ENCODE results near the gene NCAPG.

NCAPG gene, protein sequence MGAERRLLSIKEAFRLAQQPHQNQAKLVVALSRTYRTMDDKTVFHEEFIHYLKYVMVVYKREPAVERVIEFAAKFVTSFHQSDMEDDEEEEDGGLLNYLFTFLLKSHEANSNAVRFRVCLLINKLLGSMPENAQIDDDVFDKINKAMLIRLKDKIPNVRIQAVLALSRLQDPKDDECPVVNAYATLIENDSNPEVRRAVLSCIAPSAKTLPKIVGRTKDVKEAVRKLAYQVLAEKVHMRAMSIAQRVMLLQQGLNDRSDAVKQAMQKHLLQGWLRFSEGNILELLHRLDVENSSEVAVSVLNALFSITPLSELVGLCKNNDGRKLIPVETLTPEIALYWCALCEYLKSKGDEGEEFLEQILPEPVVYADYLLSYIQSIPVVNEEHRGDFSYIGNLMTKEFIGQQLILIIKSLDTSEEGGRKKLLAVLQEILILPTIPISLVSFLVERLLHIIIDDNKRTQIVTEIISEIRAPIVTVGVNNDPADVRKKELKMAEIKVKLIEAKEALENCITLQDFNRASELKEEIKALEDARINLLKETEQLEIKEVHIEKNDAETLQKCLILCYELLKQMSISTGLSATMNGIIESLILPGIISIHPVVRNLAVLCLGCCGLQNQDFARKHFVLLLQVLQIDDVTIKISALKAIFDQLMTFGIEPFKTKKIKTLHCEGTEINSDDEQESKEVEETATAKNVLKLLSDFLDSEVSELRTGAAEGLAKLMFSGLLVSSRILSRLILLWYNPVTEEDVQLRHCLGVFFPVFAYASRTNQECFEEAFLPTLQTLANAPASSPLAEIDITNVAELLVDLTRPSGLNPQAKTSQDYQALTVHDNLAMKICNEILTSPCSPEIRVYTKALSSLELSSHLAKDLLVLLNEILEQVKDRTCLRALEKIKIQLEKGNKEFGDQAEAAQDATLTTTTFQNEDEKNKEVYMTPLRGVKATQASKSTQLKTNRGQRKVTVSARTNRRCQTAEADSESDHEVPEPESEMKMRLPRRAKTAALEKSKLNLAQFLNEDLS

DNA sequence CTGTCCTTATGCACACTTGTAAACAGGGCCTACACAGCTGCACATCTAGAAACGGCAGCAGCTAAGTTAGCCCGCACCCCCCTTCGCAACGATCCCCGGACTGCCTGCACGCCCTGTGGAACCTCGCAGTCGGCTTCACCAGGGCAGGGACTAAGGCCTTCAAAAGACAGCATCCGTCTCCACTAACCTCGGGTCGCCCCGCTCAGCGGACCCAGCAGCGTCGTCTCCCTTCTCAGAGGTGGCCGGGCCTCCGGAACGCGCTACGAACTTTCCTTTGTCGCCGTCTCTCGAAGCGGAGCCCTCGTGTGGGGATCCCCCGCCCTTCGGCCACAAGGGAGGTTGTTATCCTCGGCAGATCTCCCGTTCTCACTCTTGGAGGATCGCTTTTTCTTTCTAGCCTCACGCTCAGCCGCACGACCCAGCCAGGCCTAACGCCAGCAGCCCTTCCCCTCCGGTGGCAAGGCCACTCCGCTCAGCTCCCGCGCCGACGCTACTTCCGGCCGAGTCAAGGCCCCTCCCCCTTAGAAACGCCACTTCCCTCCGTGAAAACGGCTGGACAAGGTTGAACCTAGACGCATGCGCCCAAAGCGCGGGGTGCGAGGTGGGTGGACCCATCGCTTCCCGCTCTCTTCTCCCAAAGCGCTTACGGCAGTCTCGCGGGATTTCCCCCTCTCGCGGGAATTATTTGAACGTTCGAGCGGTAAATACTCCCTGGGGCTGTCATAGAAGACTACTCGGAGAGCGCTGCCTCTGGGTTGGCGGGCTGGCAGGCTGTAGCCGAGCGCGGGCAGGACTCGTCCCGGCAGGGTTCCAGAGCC is at the start of gene NCAPG, which contains the start of gene DCAF16:
TSS of gene NCAPG (plus strand) at position 720 of the 818 bp plus-strand sequence. CDS start 99 bp downstream, outside the sequence.
TSS of gene DCAF16 (minus strand) at position 498 of the 818 bp plus-strand sequence. CDS start 6,616 bp downstream, outside the sequence.
- peak; percentile 96 for DNase-seq (ENCODE audit: low read depth, low spot score)

DNA sequence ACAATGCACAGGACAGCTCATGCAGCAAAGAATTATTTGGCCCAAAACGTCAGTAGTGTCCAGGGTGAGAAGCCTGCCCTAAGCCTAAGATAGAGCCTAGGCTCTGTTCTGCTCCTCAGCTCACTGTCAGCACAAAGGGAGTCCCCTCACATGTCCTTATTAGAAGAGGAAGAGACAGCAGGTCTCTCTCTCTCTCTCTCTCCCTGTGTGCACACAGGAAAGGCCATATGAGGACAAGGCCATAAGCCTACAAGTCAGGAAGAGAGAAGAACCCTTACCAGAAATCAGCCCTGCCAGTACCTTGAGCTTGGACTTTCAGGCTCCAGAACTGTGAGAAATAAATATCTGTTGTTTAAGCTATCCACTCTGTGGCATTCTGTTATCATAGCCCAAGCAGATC is 49.7 kb upstream of the NCAPG start:
- DNase-seq (ENCODE audit: low read depth, low spot score) = no peak

DNA sequence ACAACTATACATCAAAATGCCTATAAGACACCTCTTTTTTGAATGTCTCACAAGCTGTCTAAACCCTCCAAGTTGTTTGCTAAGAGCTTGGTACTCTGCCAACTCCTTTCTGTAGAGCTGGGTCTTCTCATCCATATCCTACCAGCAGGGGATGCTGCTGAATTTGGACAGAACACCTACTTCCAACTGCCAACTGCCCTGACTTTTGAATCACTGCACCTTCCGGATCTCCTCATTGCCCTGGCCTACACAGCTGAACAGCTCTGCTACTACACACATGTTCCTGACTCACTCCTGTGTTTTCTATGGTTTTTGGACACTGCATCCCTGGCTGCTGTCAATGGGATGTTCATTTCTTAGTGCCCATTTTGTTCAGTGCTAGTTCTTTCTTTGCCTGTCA is 48.1 kb upstream of the NCAPG start:
- no peak for DNase-seq (ENCODE audit: low read depth, low spot score)

DNA sequence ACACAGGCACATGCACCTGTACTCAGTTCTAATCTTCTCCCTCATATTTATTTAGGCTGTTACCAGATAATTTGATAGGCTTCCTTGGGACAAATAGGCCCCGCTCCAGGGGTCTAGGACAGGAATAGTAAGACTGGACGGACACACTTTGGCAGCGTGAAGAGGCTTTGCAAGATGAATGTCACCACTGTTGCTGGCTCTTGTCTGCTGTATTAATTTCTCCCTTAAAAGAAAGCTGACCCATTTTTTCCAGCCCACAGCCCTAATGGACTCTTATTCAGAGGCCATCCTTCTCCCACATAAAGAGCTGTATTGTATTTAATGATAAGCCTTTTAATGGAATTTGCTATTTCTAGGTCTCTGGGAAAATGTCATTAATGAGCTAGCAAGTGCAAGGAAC is 47.4 kb upstream of the NCAPG start:
- DNase-seq (ENCODE audit: low read depth, low spot score) = no peak

DNA sequence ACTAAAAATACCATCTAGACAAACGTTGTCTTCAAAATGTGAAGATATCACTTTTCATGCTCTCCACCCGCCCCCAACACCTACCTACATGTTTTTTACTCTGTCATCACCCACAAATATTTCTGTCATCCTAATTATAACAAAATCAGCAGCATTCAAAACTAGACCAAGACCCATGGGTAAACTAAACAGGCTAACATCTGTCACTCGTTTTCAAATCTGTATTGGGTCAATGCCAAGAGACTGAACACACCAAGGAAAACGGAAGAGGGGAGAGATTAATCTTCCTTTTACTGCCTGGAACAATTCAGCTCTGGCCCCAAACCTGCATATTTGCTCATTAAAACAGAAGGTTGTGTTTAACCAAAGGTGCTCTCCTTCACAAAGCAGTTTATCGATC is 46.8 kb upstream of the NCAPG start:
- no peak for DNase-seq (ENCODE audit: low read depth, low spot score)

DNA sequence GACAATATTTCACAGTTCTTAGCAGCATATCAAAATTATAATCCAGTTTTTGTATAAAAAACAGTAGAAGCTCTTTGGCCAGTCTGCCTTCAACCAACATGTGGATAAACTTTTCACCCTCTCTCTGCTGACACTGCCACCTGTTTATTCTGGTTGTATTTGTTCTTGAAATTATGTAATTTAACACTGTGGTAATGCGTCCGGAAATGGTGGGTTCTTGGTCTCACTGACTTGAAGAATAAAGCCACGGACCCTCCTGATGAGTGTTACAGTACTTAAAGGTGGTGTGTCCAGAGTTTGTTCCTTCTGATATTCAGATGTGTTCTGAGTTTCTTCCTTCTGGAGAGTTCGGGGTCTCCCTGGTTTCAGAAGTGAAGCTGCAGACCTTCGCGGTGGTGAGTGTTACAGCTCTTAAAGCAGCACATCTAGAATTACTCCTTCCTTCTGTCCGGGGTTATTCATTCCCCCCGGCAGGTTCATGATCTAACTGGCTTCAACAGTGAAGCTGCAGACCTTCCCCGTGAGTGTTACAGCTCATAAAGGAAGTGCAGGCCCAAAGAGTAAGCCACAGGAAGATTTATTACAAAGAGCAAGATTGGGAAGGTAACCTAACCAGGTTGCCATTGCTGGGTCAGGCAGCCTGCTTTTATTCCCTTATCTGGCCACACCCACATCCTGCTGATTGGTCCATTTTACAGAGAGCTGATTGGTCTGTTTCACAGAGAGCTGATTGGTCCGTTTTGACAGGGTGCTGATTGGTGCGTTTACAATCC is 45.1 kb upstream of the NCAPG start:
- no peak for DNase-seq (ENCODE audit: low read depth, low spot score)

GRCh38 chr4:17766826-17767458 is 43.8 kb upstream of the NCAPG start:
- no peak for DNase-seq (ENCODE audit: low read depth, low spot score)

GRCh38 chr4:17769406-17770174 is 41.2 kb upstream of the NCAPG start:
- DNase-seq (ENCODE audit: low read depth, low spot score) = no peak

DNA sequence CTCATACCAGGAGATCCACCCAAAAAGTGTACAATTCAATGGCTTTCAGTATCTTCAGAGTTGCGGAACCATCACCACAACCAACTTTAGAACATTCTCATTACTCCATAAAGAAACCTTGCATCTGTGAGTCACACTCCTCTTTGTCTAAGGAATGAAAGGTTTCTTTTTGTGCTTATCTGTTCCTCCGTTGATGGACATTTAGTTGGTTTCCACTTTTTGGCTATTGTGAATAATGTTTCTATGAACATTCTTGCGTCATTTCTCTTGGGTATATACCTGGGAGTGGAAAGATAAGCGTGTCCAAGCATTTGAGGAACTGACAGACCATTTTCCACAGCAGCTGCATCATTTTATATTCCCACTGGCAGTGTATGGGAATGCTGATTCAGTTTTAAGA is 39.9 kb upstream of the NCAPG start:
- DNase-seq (ENCODE audit: low read depth, low spot score) = no peak

DNA sequence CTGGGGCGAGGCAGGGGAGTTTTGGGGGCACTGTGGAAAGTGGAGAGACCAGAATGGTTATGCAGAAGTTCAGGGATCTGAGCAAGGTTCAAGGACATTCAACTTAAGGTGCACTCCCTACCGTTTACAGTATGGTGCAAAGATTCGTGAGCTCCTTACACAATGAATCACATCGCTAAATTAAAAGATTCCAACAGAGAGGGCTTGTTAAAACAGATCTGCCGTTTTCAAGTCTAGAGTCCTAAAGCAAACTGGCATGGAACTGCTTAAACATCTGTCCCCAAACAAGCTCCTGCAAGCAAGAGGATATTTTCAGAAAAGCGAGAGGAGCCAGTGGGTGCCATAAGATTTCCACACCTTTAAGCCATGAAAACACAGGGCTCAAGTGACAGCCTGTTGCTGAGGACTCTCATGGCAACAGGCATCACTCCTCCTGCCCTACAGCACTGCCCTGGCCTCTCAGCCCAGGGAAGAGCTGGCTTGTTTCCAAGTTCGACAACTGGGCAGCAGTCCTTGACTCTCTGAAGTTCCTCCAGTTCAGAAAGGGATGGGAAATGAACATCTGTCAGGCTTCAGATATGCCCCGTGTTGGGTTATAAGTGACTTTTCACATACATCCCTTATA is 39.4 kb upstream of the NCAPG start:
- no peak for DNase-seq (ENCODE audit: low read depth, low spot score)

GRCh38 chr4:17773135-17773698 is 37.6 kb upstream of the NCAPG start:
- DNase-seq (ENCODE audit: low read depth, low spot score) = no peak

DNA sequence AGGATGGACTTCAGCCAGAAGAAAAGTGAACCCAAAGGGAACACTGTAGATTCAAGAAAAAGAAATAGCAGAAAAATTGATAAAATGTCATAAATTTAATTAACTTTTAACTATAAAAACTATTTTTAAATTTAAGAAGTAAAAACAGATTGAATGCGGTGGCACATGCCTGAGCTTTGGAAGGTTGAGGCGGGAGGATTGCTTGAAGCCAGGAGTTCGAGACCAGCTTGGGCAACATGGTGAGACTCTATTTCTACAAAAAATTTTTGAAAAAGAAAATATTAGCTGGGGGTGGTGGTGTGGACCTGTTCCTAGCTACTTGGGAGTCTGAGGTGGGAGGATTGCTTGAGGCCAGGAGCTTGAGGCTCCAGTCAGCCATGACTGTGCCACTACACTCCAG is 32.3 kb upstream of the NCAPG start:
- DNase-seq (ENCODE audit: low read depth, low spot score) = no peak

- DNase-seq (ENCODE audit: low read depth, low spot score) = no peak
These were observed 30.1 kb upstream of the NCAPG start for GRCh38 chr4:17780501-17781299.

DNA sequence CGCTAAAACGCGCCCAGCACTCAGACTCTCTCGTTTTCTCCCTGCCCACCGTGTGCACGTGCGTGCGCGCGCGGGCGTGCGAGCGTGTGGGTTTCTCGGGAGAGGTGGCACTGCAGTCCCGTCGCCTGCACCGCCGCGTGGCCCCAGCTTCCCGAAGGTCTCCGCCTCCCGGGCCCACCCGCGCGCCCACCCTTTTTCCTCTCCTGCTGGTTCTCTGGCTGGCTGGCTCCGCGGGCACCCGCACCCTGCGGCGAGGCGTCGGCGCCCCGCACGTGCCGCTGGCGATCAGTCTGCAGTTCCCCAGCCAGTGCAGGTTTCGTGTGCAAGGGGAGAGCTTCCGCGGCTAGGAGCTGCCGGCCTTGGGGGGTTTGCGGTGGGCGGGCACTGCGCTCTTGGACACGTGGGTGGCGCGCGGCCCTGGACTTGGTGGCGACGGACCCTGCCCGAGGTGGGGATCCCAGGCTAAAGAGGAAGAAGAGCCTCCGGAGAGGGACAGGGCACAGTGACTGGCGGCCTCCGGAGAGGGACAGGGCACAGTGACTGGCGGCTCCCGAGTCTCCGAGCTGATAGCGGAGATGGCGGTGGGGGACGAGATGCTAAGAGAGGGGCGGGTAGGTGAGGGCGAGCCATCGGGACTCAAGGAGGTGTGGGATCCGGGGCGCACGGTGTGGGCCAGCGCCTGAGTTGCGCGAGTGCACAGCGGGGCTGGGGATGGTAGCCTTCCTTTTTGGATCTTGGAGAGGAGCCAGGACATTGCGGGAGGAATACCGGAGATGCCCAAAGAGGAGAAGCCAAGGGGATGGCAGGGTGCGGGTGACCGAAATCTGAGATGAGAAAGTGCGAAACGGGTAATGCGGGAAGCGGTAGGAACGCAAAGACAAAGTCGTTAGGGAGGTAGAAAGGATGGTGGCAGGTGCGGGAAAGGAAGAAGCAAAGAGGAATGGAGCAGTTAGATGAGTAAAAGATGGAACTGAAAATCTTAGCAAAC is 29.2 kb upstream of the NCAPG start, which contains the start of gene FAM184B:
TSS of gene FAM184B (minus strand) at position 322 of the 988 bp plus-strand sequence. CDS start 322 bp downstream, outside the sequence.
- DNase-seq (ENCODE audit: low read depth, low spot score) = no peak

GRCh38 chr4:17785858-17786257 is 24.9 kb upstream of the NCAPG start:
- DNase-seq (ENCODE audit: low read depth, low spot score) = no peak

GRCh38 chr4:17786567-17786966 is 24.2 kb upstream of the NCAPG start:
- no peak for DNase-seq (ENCODE audit: low read depth, low spot score)

Measured in activated naive CD8-positive, alpha-beta T cell treated with anti-CD3 and anti-CD28 coated beads, Interleukin-2, amount 50 U/mL, for 16 hours (primary cell).